GM18870 (cell line): ENCODE measurements around the gene GABARAP.

ENCODE experiments used
- ATAC-seq: cut with Tn5 transposase; IDR thresholded peaks from one replicate; pipeline ENCODE4 v1.9.1; 2021; ENCODE audit warnings: moderate library complexity; ENCODE audit not compliant: unreplicated experiment

Gene GABARAP

DNA sequence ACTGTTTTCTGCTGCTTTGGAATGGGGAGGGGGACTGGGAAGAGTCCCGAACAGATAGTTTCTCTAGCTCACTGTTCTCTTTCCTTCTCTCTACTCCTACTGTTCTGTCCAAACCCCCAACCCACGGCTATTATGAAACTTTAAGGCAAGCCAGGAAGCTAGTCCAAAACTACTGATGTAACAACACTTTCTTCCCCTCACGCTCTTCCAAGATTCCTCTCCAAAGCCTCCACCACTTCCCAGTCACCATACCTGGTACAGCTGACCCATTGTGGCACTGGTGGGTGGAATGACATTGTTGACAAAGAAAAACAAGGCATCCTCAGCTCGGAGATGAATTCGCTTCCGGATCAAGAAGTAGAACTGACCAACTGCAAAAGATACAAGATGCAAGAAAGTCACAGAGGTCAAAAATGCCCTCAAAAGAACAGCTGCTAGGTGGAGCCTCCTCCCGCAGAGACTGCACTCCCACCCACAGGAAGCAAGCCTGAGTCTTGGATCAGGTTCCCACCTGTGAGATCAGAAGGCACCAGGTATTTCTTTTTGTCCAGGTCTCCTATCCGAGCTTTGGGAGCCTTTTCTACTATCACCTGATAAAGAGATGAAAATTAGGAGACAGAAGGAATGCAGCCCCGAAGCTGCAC, 1.0 kb downstream of the GABARAP start:
- no peak for ATAC-seq

DNA sequence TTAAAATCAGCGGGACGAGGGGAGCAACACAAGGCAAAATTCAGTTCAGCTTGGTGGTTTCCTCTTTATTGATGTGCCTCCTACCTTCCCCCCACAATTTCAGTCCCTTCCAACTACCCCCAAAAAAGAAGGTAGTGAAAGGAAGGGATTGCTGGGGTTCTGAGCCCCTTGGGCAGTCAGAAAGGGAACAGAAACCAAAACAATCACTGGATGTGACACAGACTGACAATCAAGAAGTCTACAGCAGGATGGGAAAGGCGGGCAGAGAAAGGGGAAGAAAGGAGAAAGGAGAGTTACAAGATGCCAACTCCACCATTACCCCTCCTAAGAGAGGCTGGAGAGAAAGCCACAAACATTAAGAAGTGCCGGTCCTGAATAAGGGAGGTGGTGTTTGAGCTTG, 1.9 kb downstream of the GABARAP start:
- ATAC-seq: no peak

DNA sequence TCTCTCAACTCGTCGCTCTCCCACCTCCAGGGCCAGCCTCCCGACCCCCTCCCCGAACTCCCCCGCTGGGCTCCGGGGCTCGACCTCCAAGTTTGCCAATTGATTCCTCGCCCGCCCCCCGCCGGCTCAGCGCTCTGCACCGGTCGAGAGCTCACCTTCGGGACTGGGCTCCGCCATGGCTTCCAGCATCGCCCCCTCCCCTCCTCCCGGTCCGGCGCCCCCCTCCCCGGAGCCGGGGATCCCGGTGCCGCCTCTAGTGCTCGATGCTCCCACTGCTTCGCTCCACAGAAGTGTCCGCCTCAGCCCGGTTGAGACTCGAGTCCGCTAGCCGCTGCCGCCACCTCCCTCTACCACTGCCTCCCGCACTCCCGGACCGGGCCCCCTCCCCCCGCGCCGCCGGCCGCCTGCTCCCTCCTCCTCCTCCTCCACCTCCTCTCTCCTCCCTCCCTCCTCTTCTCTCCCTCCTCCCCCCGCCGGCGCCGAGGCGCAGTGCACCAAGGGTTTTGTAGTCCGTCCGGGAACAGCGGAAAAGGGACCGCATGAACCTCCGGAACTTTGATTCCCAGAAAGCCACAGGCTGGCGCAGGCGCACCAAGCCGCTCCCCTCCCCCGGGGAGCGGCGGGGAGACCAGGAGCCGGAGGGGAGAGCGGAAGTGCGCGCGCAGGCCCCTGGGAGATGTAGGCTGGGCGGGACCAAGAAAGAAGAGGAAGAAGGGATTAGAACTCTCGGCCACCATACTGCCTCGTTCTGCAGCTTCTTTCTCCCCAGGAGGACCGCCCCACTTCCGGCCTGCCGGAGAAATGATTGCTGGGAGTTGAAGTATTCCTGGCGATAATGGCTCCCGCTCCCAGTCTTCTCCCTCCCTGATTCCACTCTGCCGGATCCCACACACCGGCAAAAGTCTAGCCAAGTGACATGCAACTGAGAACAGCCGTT, 2.9 kb downstream of the GABARAP start, which contains the start of gene PHF23:
Gene PHF23 (minus strand): TSS at position 367 of the 937 bp plus-strand sequence. CDS start 178 bp downstream, at position 189.
- peak; percentile 47 for ATAC-seq

DNA sequence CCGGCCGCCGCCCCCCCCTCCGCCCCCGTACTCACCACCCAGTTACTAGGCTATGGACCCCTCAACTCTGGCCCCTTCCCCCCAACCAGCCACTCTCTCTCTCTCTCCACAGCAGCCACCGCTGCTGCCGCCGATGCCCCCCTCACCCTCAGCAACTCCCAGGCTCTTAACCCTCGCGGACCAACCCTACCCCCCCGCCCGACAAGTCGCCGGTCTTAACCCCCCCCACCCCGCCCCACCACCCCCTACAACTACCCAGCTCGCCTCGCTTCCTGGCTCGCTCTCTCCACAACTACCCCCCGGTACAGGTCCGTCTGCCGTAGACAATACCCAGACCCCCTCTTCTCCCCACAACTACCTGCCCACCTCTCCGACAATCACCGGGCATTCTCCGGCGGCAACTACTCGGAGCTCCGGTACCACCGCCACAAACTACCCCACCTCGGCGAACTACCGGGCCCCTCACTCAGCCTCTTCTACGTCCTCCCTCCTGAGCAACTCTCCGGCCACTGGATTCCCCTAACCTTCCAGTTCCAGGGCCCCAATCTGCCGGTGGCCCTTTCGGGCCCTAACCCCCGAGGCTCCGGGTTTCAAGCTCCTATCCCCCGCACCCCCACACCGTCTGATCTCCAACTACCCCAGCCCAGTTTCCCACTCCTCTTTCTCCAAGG, 3.7 kb downstream of the GABARAP start:
- no peak for ATAC-seq

DNA sequence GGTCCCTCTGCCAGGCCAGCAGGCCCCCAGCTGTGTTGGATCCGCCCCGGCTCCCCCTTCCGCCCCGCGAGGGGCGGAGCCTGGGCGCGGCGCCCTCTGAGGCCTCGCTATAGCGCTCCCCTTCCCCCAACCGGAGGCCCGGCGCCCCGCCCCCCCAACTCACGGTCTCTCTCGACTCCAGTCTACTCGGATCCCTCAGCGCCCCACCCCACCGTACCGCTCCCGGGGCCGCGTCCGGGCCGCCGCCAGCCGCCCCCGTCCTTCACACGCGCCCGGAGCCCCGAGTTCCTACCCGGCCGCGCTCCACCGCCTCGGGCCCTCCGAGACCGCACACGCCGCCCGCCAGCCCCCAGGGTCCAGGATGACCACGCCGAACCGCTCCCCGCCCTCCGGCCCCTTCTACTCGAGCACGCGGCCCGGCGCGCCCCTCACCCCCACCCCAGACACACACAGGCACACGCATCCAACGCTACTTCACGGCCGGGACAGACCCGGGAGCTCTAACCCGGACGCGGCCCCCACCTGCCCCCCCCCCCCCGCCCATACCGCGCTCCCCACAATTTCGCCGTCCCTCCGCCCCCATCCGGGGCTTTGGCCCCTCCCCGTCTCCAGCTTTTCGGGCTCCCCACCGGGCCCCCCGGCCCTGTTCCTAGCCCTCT, 4.4 kb downstream of the GABARAP start:
- no peak for ATAC-seq

DNA sequence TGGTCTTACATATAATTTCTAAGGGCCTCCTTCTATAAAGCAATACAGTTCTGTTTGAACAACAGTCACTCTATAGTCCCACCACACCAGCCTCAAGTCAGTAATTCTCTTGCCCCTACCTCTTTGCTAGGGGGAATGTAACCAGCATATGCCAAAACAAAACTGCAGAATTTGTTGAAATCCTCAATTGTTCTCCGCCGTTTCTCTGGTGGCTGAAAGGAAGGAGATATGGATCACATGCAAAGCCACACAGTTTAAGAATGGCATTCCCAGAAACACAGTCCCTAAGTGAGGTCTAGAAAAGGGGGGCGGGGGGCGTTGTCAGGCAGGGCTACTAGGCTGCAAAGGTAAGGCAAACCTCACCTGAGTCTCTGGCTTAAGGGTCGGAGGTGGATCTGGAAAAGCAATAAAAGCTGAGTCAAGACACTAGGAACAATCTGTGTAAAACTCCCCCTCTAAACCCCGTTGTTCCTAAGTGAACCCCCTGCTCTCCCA, 4.9 kb downstream of the GABARAP start:
- no peak for ATAC-seq

DNA sequence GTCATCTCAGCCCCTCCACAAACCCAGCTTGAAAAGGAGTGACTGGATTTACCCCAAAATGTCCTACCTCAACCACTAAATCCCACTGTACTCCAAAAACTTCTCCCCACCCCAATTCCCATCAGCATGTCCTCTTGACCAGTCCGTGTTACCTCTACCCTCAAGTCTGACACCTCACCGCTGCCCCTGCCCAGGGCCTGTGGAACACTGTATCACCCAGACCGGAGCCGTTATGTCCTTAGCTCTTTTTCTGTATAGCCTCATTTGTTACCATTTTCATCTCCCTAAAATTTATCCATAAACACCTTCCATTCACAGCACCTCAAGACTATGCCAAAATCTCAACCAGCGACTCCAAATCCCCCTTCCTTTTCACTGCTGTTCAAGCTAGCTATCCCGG, 5.4 kb downstream of the GABARAP start:
- no peak for ATAC-seq

- ATAC-seq: no peak
Measured at GRCh38 chr17:7235693-7236665, 6.3 kb downstream of the GABARAP start.

DNA sequence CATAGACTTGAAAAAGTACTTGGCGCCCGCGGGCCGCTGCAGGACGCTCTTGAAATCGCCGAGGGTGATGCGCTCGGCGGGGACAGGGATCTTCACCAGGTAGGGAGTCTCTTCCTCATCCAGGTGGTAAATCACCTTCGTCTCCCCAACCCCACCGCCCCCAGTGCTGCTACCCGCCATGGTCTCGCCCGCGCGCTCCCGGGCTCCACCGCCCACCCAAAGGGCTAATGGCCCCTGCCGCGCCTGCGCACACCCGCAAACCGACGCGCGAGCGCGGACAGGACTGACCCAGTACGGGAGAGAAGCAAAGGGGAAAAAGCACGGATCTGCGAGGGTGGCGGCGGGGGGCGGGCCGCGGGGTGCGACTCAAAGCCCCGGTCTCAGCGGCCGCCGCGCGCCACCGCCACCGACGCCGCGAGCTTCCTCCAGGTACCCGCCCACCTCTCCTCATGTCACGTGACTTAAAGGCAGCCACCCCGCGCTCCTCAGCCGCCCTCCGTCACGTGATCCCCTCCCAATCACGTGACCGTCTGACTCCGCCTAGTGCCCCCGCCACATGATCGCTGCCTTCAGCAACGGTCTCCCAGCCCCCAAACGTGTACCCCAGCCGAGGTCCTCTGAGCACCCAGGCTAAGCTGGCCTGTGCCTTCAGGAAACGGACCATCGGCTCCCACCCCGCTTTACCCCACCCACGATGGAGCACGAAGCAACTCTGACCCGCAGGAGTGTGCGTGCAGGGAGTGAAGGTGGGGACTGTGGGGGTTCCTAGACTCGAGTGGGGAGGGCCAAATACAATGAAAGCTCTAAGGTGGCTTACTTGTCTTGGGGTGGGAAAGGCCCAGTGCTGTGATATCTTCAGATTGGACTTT, 7.9 kb downstream of the GABARAP start, which contains the start of gene DVL2:
Gene DVL2 (minus strand): TSS at position 435 of the 869 bp plus-strand sequence. CDS start 255 bp downstream, at position 180.
- no peak for ATAC-seq

GRCh38 chr17:7233701-7234082, 8.6 kb downstream of the GABARAP start:
- ATAC-seq: no peak

- no peak for ATAC-seq
Measured at GRCh38 chr17:7232114-7232513, 10.1 kb downstream of the GABARAP start.

DNA sequence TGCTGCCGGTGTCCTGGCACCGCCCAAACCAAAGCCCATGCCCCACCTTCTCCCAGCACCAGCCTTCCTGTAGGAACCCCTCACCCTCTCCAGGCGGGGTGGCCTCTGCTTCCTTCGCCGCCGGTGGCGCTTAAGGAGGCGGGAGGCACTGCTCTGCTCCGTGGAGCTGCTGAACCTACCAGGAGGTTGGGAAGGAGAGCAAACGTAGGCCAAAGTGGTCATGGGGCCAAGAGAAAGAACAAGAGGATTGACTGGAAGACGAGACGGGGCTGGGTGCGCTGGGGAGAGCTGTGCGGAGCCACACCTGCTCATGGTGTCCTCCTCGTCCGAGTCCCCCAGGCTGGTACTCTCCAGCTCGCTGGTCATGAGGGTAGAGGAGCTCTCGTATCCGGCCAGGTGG, 12.7 kb downstream of the GABARAP start:
- ATAC-seq: no peak

- no peak for ATAC-seq
Measured at GRCh38 chr17:7228920-7229319, 13.3 kb downstream of the GABARAP start.

DNA sequence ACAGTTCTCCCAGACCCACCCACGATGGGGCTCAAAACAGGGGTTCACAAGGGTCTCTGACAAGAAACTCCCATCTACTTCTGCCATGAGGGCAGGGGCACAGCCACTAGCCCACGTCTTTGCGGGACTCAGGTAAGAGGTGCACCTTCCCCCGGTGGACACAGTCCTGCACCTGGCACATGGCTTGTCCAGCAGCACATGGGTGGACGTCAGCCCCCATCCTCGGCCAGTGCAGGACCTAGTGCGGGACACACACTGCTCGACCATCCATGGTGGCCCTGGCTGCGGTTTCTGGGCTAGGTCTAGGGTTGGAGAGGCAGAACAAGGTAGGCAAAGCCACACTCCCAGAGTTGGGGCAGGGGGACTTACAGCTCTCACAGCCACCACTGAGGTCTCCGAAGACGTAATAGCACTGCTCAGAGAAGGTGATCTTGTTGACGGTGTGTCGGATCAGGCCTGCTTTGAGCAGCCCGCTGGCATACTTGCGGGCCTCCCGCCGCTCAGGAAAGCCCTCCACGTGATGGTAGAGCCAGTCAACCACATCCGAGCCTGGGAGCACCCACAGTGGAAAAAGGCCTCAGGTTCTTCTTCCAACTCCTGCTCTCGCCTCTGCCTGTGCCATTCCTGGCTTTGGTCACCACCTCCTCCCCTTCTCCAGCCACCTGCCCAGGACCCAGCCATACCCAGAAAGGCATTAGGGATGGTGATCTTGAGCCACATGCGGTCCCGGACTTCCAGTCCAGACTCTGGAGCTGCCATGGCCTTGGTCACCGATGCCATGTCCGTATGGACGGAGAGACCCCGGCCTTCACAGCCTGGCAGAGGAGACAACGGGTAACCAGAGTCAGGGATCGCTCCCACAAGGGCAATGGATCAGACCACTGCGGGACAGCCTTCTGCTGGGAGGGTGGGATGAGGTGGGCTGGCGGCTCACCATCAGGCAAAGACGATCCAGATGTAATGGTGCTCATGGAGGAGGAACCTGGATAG, 15.2 kb downstream of the GABARAP start:
- ATAC-seq: no peak

- ATAC-seq: no peak
Measured at GRCh38 chr17:7225711-7226331, 16.4 kb downstream of the GABARAP start.

DNA sequence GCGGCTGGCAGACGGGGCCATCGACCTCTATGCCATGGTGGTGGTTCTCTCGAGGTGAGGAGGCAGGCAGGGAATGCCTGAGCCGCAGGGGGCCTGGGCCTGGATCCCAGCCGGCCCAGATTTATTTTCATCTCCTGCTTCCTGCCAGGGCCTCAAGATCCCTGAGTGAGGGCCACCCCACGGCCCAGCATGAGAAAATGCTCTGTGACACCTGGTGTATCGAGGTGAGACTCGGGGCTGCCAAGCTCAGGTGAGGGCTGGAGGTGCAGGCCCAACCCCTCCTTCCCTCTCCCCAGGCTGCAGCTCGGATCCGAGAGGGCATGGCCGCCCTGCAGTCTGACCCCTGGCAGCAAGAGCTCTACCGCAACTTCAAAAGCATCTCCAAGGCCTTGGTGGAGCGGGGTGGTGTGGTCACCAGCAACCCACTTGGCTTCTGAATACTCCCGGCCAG, 17.6 kb downstream of the GABARAP start:
- ATAC-seq: no peak

DNA sequence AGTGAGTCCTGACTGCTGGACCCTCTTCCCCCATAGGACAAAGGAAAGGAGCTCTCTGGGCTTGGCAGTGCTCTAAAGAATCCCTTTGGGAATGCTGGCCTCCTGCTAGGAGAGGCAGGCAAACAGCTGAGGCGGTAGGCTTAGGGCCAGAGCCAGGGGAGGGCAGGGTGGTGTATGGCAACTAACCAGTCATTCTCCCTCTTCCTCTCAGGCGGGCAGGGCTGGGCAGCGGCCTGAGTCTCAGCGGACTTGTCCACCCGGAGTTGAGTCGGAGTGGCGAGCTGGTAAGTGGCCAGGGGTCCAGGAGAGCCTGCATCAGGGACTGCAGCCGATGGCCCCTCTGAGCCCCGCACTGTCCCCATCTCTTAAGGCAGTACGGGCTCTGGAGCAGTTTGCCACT, 18.1 kb downstream of the GABARAP start:
- ATAC-seq: no peak
